Measurements from ENCODE around the gene ARPIN.

ARPIN gene

DNA sequence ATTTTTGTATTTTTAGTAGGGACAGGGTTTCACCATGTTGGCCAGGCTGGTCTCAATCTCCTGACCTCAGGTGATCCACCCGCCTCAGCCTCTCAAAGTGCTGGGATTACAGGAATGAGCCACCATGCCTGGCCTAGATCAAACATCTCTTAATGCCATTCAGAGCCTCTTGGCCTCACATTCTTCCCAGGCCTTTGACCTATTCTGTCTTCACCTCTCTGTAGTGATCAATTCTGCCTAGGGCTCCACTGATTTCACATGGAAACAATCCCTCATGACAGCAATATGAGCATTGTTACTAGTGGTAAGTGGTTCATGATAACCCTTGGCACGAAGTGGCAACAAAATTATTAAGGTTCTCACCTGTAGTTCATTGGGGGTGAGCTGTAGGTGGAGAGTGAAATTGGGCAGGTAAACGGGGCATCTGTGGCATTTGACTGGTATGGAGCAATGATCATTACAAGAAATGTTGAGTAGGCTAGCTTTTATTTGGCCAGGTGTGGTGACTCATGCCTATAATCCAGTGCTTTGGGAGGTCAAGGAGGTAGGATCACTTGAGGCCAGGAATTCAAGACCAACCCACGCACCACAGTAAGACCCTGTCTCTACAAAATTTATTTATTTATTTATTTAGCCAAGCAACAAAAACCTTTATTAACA is 4.8 kb upstream of the ARPIN start:
- H3K36me3 ChIP-seq (ENCODE audit: control insufficient read depth in 1 of 2, insufficient read depth in 2 of 2, low read length in 2 of 2) = no peaks in the 10 kb centered on the region
- DNase-seq = peak; percentile 58 to 67
- no peak overlapping the region for H3K9ac ChIP-seq (ENCODE audit: low read length)
- H4K12ac ChIP-seq (ENCODE audit: low read depth, low read length) = no peak overlapping the region
- H2BK5ac ChIP-seq (ENCODE audit: low read depth, low read length, poor library complexity) = no peak overlapping the region
- H3K4ac ChIP-seq (ENCODE audit: low read depth, low read length) = no peak overlapping the region
- peaks cover 5% of the 10 kb centered on the region for H3K79me1 ChIP-seq (ENCODE audit: low read length)
- H2BK120ac ChIP-seq (ENCODE audit: insufficient read depth, low read length, poor library complexity) = no peak overlapping the region
- H3K4me3 ChIP-seq (ENCODE audit: low read depth, low read length) = no peak overlapping the region
- H3K23ac ChIP-seq (ENCODE audit: low read length) = no peak overlapping the region
- H3K4me2 ChIP-seq (ENCODE audit: low read length) = no peak overlapping the region
- no peak overlapping the region for H4K8ac ChIP-seq (ENCODE audit: low read depth, low read length)
- no peak overlapping the region for H2AFZ ChIP-seq (ENCODE audit: insufficient read depth, low read length, poor library complexity)
- H3K9me3 ChIP-seq (ENCODE audit: insufficient read depth, low read depth, low read length) = no peaks in the 10 kb centered on the region
- no peak overlapping the region for H3K14ac ChIP-seq (ENCODE audit: low read length)
- no CpG with 5 or more reads among the region's 4 CpGs for WGBS (ENCODE audit: extremely low coverage, insufficient coverage, insufficient read length)
- no peak overlapping the region for H2AK5ac ChIP-seq (ENCODE audit: low read length)
- H3K79me2 ChIP-seq (ENCODE audit: control insufficient read depth, insufficient read depth, low read length, poor library complexity) = peaks cover 1% of the 10 kb centered on the region
- H3K4me1 ChIP-seq (ENCODE audit: control insufficient read depth in 1 of 2, insufficient read depth in 2 of 2, low read length in 2 of 2) = peaks cover 3 to 6% of the 10 kb centered on the region in 2 experiments
- no peaks in the 10 kb centered on the region for H3K27me3 ChIP-seq (ENCODE audit: insufficient read depth, low read length)
- no peak overlapping the region for H2BK12ac ChIP-seq (ENCODE audit: low read length)
- H3K18ac ChIP-seq (ENCODE audit: low read length) = no peak overlapping the region
- no peak overlapping the region for H4K91ac ChIP-seq (ENCODE audit: low read depth, low read length)
- no peak overlapping the region for H3K27ac ChIP-seq (ENCODE audit: low read depth, low read length)

DNA sequence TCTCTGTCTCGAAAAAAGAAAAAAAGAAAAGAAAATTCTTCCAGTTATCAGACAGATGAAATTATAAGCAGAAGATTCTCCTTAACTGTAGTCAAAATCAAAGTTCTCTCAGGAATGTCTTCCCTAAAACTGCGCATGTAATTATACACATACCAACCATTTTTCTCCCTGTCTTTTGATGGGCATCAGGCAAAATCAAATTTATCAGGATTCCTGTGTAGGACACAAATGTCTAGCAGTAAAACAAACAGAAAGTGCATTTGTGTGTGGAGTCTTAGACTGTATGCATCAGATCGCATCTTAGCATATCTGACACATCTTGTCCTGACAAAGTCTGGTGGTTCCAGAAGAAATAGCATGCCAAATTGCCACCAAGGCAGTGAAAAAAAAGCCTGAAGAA is 3.9 kb upstream of the ARPIN start:
- Histone ChIP-seq H3K4ac (ENCODE audit: low read depth, low read length) (no peak overlapping the region), H4K91ac (ENCODE audit: low read depth, low read length) (no peak overlapping the region), H3K27ac (ENCODE audit: low read depth, low read length) (no peak overlapping the region), H3K4me1 (ENCODE audit: control insufficient read depth in 1 of 2, insufficient read depth in 2 of 2, low read length in 2 of 2) (peaks cover 7 to 9% of the 10 kb centered on the region in 2 experiments), H2AK5ac (ENCODE audit: low read length) (no peak overlapping the region), H3K14ac (ENCODE audit: low read length) (no peak overlapping the region), H2BK12ac (ENCODE audit: low read length) (no peak overlapping the region), H4K8ac (ENCODE audit: low read depth, low read length) (no peak overlapping the region), H2AFZ (ENCODE audit: insufficient read depth, low read length, poor library complexity) (no peak overlapping the region), H3K79me1 (ENCODE audit: low read length) (peaks cover 10% of the 10 kb centered on the region), H3K27me3 (ENCODE audit: insufficient read depth, low read length) (no peaks in the 10 kb centered on the region), H3K9ac (ENCODE audit: low read length) (no peak overlapping the region), H3K79me2 (ENCODE audit: control insufficient read depth, insufficient read depth, low read length, poor library complexity) (peaks cover 4% of the 10 kb centered on the region), H3K18ac (ENCODE audit: low read length) (no peak overlapping the region), H3K23ac (ENCODE audit: low read length) (no peak overlapping the region), H2BK120ac (ENCODE audit: insufficient read depth, low read length, poor library complexity) (no peak overlapping the region), H3K4me2 (ENCODE audit: low read length) (no peak overlapping the region), H3K4me3 (ENCODE audit: low read depth, low read length) (no peak overlapping the region), H4K12ac (ENCODE audit: low read depth, low read length) (no peak overlapping the region), H3K9me3 (ENCODE audit: insufficient read depth, low read depth, low read length) (no peaks in the 10 kb centered on the region), H3K36me3 (ENCODE audit: control insufficient read depth in 1 of 2, insufficient read depth in 2 of 2, low read length in 2 of 2) (no peaks in the 10 kb centered on the region), H2BK5ac (ENCODE audit: low read depth, low read length, poor library complexity) (no peak overlapping the region)
- peak in 1 of 2 donors; percentile 37 for DNase-seq
- WGBS (ENCODE audit: extremely low coverage, insufficient coverage, insufficient read length) = no CpG with 5 or more reads among the region's 3 CpGs

DNA sequence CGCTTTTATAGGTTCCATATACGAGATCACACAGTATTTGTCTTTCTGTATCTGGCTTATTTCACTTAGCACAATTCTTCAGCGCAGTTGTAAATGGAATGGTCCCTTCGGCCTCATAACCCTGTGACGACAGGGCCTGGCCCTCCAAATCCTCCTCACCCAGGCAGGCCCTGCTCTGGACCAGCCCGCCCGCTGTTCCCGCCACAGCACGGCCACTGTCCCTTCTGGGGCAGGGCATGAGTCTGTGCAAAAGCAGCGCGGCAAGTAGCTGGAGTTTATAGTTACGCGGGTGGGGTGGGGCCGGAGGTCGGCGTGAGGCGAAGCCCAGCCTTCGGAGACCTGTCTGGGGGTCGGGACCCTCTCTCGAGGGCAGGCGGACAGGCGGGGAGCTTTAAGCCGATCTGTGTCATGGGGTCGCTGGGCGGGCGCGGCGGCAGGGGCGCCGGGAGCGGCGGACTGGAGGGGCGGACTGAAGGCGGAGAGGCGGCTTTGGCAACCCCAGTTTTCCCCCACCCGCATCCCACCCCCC is 543 bp downstream of the ARPIN start:
- WGBS (ENCODE audit: extremely low coverage, insufficient coverage, insufficient read length) = no CpG with 5 or more reads among the region's 36 CpGs
- H3K14ac ChIP-seq (ENCODE audit: low read length) = peak overlapping the region; percentile 80
- peaks cover 4% of the 10 kb centered on the region for H3K79me2 ChIP-seq (ENCODE audit: control insufficient read depth, insufficient read depth, low read length, poor library complexity)
- H3K27ac ChIP-seq (ENCODE audit: low read depth, low read length) = no peak overlapping the region
- peak overlapping the region; percentile 87 for H3K4me3 ChIP-seq (ENCODE audit: low read depth, low read length)
- peak overlapping the region; percentile 58 for H4K12ac ChIP-seq (ENCODE audit: low read depth, low read length)
- no peak overlapping the region for H3K23ac ChIP-seq (ENCODE audit: low read length)
- H2BK5ac ChIP-seq (ENCODE audit: low read depth, low read length, poor library complexity) = no peak overlapping the region
- no peak overlapping the region for H2AK5ac ChIP-seq (ENCODE audit: low read length)
- H3K18ac ChIP-seq (ENCODE audit: low read length) = peak overlapping the region; percentile 92
- peak overlapping the region; percentile 59 for H2BK120ac ChIP-seq (ENCODE audit: insufficient read depth, low read length, poor library complexity)
- peak overlapping the region; percentile 60 for H3K4ac ChIP-seq (ENCODE audit: low read depth, low read length)
- H3K79me1 ChIP-seq (ENCODE audit: low read length) = peaks cover 10% of the 10 kb centered on the region
- peak overlapping the region; percentile 91 for H4K8ac ChIP-seq (ENCODE audit: low read depth, low read length)
- H3K27me3 ChIP-seq (ENCODE audit: insufficient read depth, low read length) = no peaks in the 10 kb centered on the region
- peak overlapping the region; percentile 89 for H2AFZ ChIP-seq (ENCODE audit: insufficient read depth, low read length, poor library complexity)
- peak overlapping the region; percentile 79 for H3K9ac ChIP-seq (ENCODE audit: low read length)
- peaks cover 7 to 9% of the 10 kb centered on the region in 2 experiments for H3K4me1 ChIP-seq (ENCODE audit: control insufficient read depth in 1 of 2, insufficient read depth in 2 of 2, low read length in 2 of 2)
- H3K36me3 ChIP-seq (ENCODE audit: control insufficient read depth in 1 of 2, insufficient read depth in 2 of 2, low read length in 2 of 2) = no peaks in the 10 kb centered on the region
- H2BK12ac ChIP-seq (ENCODE audit: low read length) = peak overlapping the region; percentile 34
- H3K9me3 ChIP-seq (ENCODE audit: insufficient read depth, low read depth, low read length) = no peaks in the 10 kb centered on the region
- peak overlapping the region; percentile 60 for H4K91ac ChIP-seq (ENCODE audit: low read depth, low read length)
- peak in 1 of 2 donors; percentile 50 for DNase-seq
- H3K4me2 ChIP-seq (ENCODE audit: low read length) = peak overlapping the region; percentile 90

DNA sequence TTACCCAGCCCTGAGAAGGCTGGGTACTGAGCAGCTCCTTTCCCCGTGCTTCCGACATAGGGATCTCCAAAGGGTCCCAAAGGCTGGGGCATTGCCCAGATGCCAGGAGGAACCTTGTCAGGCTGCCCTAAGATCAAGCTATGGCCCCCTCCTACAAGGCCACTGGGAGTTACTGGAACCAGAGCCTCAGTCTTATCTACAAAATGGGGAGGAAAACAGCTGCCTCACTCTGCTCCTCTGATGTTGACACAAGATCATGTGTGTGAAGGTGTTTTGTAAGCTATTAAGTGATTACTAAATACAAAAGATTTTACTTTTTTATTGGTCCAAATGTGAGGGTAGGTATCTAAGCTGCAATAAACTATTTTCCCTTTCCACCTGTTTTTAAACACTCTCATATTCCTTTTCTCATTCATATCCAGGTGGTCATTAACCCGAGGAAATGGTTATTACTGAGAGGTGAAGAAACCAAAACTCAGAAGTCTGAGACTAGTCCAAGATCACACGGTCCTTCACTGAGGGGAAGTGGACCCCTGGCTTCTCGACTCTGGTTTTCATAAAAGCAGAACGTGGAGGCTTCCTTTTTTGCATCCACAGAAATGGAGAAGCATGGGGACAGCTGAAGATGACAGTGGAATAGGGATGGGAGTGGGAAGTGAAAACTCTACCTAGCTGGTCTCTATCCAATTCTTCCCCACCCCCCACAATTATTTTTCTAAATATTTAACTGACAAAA is 1.7 kb downstream of the ARPIN start:
- H3K4ac ChIP-seq (ENCODE audit: low read depth, low read length) = no peak overlapping the region
- no peak overlapping the region for H3K23ac ChIP-seq (ENCODE audit: low read length)
- H2BK12ac ChIP-seq (ENCODE audit: low read length) = no peak overlapping the region
- H3K36me3 ChIP-seq (ENCODE audit: control insufficient read depth in 1 of 2, insufficient read depth in 2 of 2, low read length in 2 of 2) = no peaks in the 10 kb centered on the region
- no peak overlapping the region for H3K18ac ChIP-seq (ENCODE audit: low read length)
- no peak overlapping the region for H3K4me3 ChIP-seq (ENCODE audit: low read depth, low read length)
- H3K27me3 ChIP-seq (ENCODE audit: insufficient read depth, low read length) = no peaks in the 10 kb centered on the region
- WGBS (ENCODE audit: extremely low coverage, insufficient coverage, insufficient read length) = no CpG with 5 or more reads among the region's 6 CpGs
- no peak overlapping the region for H2AFZ ChIP-seq (ENCODE audit: insufficient read depth, low read length, poor library complexity)
- H3K79me1 ChIP-seq (ENCODE audit: low read length) = peaks cover 10% of the 10 kb centered on the region
- no peak overlapping the region for H2BK5ac ChIP-seq (ENCODE audit: low read depth, low read length, poor library complexity)
- no peak overlapping the region for H3K9ac ChIP-seq (ENCODE audit: low read length)
- no peak overlapping the region for H3K14ac ChIP-seq (ENCODE audit: low read length)
- no peak overlapping the region for H4K91ac ChIP-seq (ENCODE audit: low read depth, low read length)
- H3K79me2 ChIP-seq (ENCODE audit: control insufficient read depth, insufficient read depth, low read length, poor library complexity) = peaks cover 4% of the 10 kb centered on the region
- H3K4me2 ChIP-seq (ENCODE audit: low read length) = no peak overlapping the region
- H2BK120ac ChIP-seq (ENCODE audit: insufficient read depth, low read length, poor library complexity) = no peak overlapping the region
- no peak overlapping the region for H2AK5ac ChIP-seq (ENCODE audit: low read length)
- no peak overlapping the region for H4K12ac ChIP-seq (ENCODE audit: low read depth, low read length)
- peaks cover 7 to 9% of the 10 kb centered on the region in 2 experiments for H3K4me1 ChIP-seq (ENCODE audit: control insufficient read depth in 1 of 2, insufficient read depth in 2 of 2, low read length in 2 of 2)
- no peaks in the 10 kb centered on the region for H3K9me3 ChIP-seq (ENCODE audit: insufficient read depth, low read depth, low read length)
- H3K27ac ChIP-seq (ENCODE audit: low read depth, low read length) = no peak overlapping the region
- no peak for DNase-seq
- no peak overlapping the region for H4K8ac ChIP-seq (ENCODE audit: low read depth, low read length)
